HK-2 (cell line): Measurements from ENCODE around the gene APELA.
"Not testable (repeated sequence)": the region's sequence is repeated elsewhere in the genome, so short reads cannot be mapped to it uniquely, and the experiment has no call there.

ENCODE experiments used
- DNase-seq: peaks from one replicate; pipeline ENCODE4 v3.0.0-alpha.2; 2018; ENCODE audit not compliant: unreplicated experiment

The APELA gene

GRCh38 chr4:164924670-164925238 lies 47.8 kb downstream of the APELA start:
- no peak for DNase-seq

GRCh38 chr4:164926301-164926700 lies 49.3 kb downstream of the APELA start:
- no peak for DNase-seq

GRCh38 chr4:164927101-164927500 lies 50.1 kb downstream of the APELA start:
- not testable (repeated sequence) for DNase-seq

- no peak for DNase-seq
Observed at GRCh38 chr4:164930647-164931046, 53.7 kb downstream of the APELA start.

- DNase-seq = no peak
Observed at GRCh38 chr4:164931551-164932324, 54.8 kb downstream of the APELA start.

GRCh38 chr4:164933244-164933643 lies 56.3 kb downstream of the APELA start:
- DNase-seq = no peak

- DNase-seq = no peak
Observed at GRCh38 chr4:164935363-164935762, 58.4 kb downstream of the APELA start.

GRCh38 chr4:164935865-164936606 lies 59.1 kb downstream of the APELA start:
- not testable (repeated sequence) for DNase-seq

- no peak for DNase-seq
Observed at GRCh38 chr4:164937576-164938270, 60.7 kb downstream of the APELA start.

GRCh38 chr4:164943192-164943591 lies 66.2 kb downstream of the APELA start:
- DNase-seq = no peak

- DNase-seq = no peak
Observed at GRCh38 chr4:164945146-164945545, 68.2 kb downstream of the APELA start.

- no peak for DNase-seq
Observed at GRCh38 chr4:164946810-164947209, 69.8 kb downstream of the APELA start.
